Stimulated activated CD4-positive, alpha-beta T cell treated with anti-CD3 and anti-CD28 coated beads, Interleukin-4, amount 100 ng/mL, for 1 hour (primary cell): ENCODE measurements around the gene TEKTIP1.
"Not testable (repeated sequence)": the region's sequence is repeated elsewhere in the genome, so short reads cannot be mapped to it uniquely, and the experiment has no call there.

ENCODE experiments used
- DNase-seq: peaks from one replicate; pipeline ENCODE4 v3.0.0-alpha.2; 2020

Gene TEKTIP1

GRCh38 chr19:3508121-3508661 is 30.8 kb upstream of the TEKTIP1 start:
- not testable (repeated sequence) for DNase-seq

- DNase-seq = no peak
Measured at GRCh38 chr19:3508771-3509535, 30.0 kb upstream of the TEKTIP1 start.

- no peak for DNase-seq
Measured at GRCh38 chr19:3509566-3509989, 29.4 kb upstream of the TEKTIP1 start.

GRCh38 chr19:3510727-3511126 is 28.2 kb upstream of the TEKTIP1 start:
- no peak for DNase-seq

GRCh38 chr19:3511506-3512251 is 27.3 kb upstream of the TEKTIP1 start:
- DNase-seq = no peak

GRCh38 chr19:3512562-3513228 is 26.3 kb upstream of the TEKTIP1 start:
- no peak for DNase-seq

- DNase-seq = no peak
Measured at GRCh38 chr19:3513229-3514140, 25.5 kb upstream of the TEKTIP1 start.

- no peak for DNase-seq
Measured at GRCh38 chr19:3514930-3515329, 24.0 kb upstream of the TEKTIP1 start.

- DNase-seq = no peak
Measured at GRCh38 chr19:3515891-3516422, 23.0 kb upstream of the TEKTIP1 start.

GRCh38 chr19:3516675-3517207 is 22.2 kb upstream of the TEKTIP1 start:
- DNase-seq = no peak

- DNase-seq = no peak
Measured at GRCh38 chr19:3517638-3518037, 21.3 kb upstream of the TEKTIP1 start.

GRCh38 chr19:3518255-3518654 is 20.7 kb upstream of the TEKTIP1 start:
- no peak for DNase-seq

- no peak for DNase-seq
Measured at GRCh38 chr19:3518659-3519058, 20.3 kb upstream of the TEKTIP1 start.

- DNase-seq = no peak
Measured at GRCh38 chr19:3519126-3519525, 19.8 kb upstream of the TEKTIP1 start.

GRCh38 chr19:3520166-3521103 is 18.5 kb upstream of the TEKTIP1 start:
- no peak for DNase-seq

- no peak for DNase-seq
Measured at GRCh38 chr19:3521104-3521445, 17.9 kb upstream of the TEKTIP1 start.

- no peak for DNase-seq
Measured at GRCh38 chr19:3522421-3523360, 16.3 kb upstream of the TEKTIP1 start.

GRCh38 chr19:3523361-3524077 is 15.5 kb upstream of the TEKTIP1 start:
- DNase-seq = no peak
